Right atrium auricular region (tissue), 2 donors: ENCODE data around the gene DMRT2. TPM values are rescaled to one million over a fixed set of nuclear protein-coding genes. Genes with fewer than 3 reads are reported as not detected.

Experiments used
- DNase-seq: peaks from one replicate; pipeline ENCODE4 v3.0.0-alpha.2; 2019; ENCODE audit warnings: low spot score
- H3K27ac ChIP-seq, 2 donors: fragments of 200-600 bp; sonication (generic); 1 replicate in 1 of 2; 2 replicates in 1 of 2; pipeline ENCODE4 v1.5.1; 2016 to 2019
- H3K27me3 ChIP-seq, 2 donors: fragments of 200-600 bp; sonication (generic); one replicate each; pipeline versions ENCODE4 v1.5.1 to v1.6.0; 2017 to 2019
- H3K36me3 ChIP-seq: fragments of 200-600 bp; sonication (generic); one replicate; pipeline ENCODE4 v1.5.1; 2016
- H3K4me1 ChIP-seq, 2 donors: fragments of 200-600 bp; sonication (generic); one replicate each; pipeline versions ENCODE4 v1.5.1 to v1.6.0; 2017 to 2019
- H3K4me3 ChIP-seq, 2 donors: fragments of 200-600 bp; sonication (generic); 1 replicate in 1 of 2; 2 replicates in 1 of 2; pipeline ENCODE4 v1.5.1; 2017 to 2019; ENCODE audit warnings: mild to moderate bottlenecking in 1 of 2, moderate library complexity in 1 of 2
- H3K9me3 ChIP-seq, 2 donors: fragments of 200-600 bp; sonication (generic); one replicate each; pipeline ENCODE4 v1.5.1; 2019
- CTCF ChIP-seq, 2 donors: fragments of 200-600 bp; sonication (generic); IDR thresholded peaks; one replicate each; pipeline ENCODE4 v1.5.1; 2019; ENCODE audit warnings: antibody characterized with exemption in 2 of 2
- total RNA-seq, 2 donors: library from RNA; depleted of rRNA; stranded (reverse); fragments of >200 nt; gene quantifications; one replicate each; pipeline ENCODE4 v1.1.0, GENCODE V29; 2016

The DMRT2 gene
- total RNA-seq = not detected

GRCh38 chr9:1050125-1050895, at the start of gene DMRT2:
DMRT2 (plus strand) TSS chr9:1050357; CDS start chr9:1051614, 1,257 bp downstream.
- H3K9me3 ChIP-seq = peaks cover 0 to 8% of the 10 kb centered on the region in 2 donors
- peaks cover 35 to 63% of the 10 kb centered on the region in 2 donors for H3K27me3 ChIP-seq
- no peak within 1 kb of the TSS for H3K27ac ChIP-seq
- no peaks in the 10 kb centered on the region for H3K36me3 ChIP-seq
- no peak for TF ChIP-seq CTCF (IDR thresholded peaks at IDR 0.05)
- H3K4me3 ChIP-seq = peak within 1 kb of the TSS in 1 of 2 donors; percentile 36
- H3K4me1 ChIP-seq = peaks cover 0 to 50% of the 10 kb centered on the region in 2 donors
- peak; percentile 77 for DNase-seq

GRCh38 chr9:1001838-1002237, 48.3 kb upstream of the DMRT2 start:
- no peak overlapping the region for H3K4me3 ChIP-seq
- no peak overlapping the region for H3K27ac ChIP-seq
- H3K9me3 ChIP-seq = no peaks in the 10 kb centered on the region
- TF ChIP-seq CTCF (IDR thresholded peaks at IDR 0.05) = no peak
- no peak for DNase-seq
- no peaks in the 10 kb centered on the region for H3K4me1 ChIP-seq
- no peaks in the 10 kb centered on the region for H3K27me3 ChIP-seq
- no peaks in the 10 kb centered on the region for H3K36me3 ChIP-seq

- Histone ChIP-seq H3K4me3 (no peak overlapping the region), H3K27me3 (no peaks in the 10 kb centered on the region), H3K27ac (no peak overlapping the region), H3K9me3 (no peaks in the 10 kb centered on the region), H3K4me1 (no peaks in the 10 kb centered on the region), H3K36me3 (no peaks in the 10 kb centered on the region)
- no peak for TF ChIP-seq CTCF (IDR thresholded peaks at IDR 0.05)
- DNase-seq = no peak
These were observed 47.5 kb upstream of the DMRT2 start for GRCh38 chr9:1002678-1003077.

- no peak overlapping the region for H3K4me3 ChIP-seq
- no peaks in the 10 kb centered on the region for H3K27me3 ChIP-seq
- peak; percentile 23 to 66 for TF ChIP-seq CTCF (IDR thresholded peaks at IDR 0.05)
- H3K4me1 ChIP-seq = peaks cover 0 to 3% of the 10 kb centered on the region in 2 donors
- no peaks in the 10 kb centered on the region for H3K9me3 ChIP-seq
- no peak overlapping the region for H3K27ac ChIP-seq
- H3K36me3 ChIP-seq = no peaks in the 10 kb centered on the region
- no peak for DNase-seq
These were observed 45.0 kb upstream of the DMRT2 start for GRCh38 chr9:1005043-1005667.

GRCh38 chr9:1007312-1007711, 42.8 kb upstream of the DMRT2 start:
- TF ChIP-seq CTCF (IDR thresholded peaks at IDR 0.05) = no peak
- H3K4me3 ChIP-seq = no peak overlapping the region
- H3K27me3 ChIP-seq = no peaks in the 10 kb centered on the region
- no peak for DNase-seq
- no peaks in the 10 kb centered on the region for H3K9me3 ChIP-seq
- peaks cover 0 to 3% of the 10 kb centered on the region in 2 donors for H3K4me1 ChIP-seq
- H3K36me3 ChIP-seq = no peaks in the 10 kb centered on the region
- no peak overlapping the region for H3K27ac ChIP-seq
